ENCODE results near the gene DBP.

- TF ChIP-seq YY1 (IDR thresholded peaks at IDR 0.05; ENCODE audit: insufficient read depth, insufficient read length) (no peak), SUZ12 (IDR thresholded peaks at IDR 0.05; ENCODE audit: extremely low read depth, insufficient read depth, insufficient read length) (no peak), ZNF274 (IDR thresholded peaks at IDR 0.05; ENCODE audit: low read depth, low read length) (no peak)
These were observed 1.8 kb downstream of the DBP start for GRCh38 chr19:48635263-48635965.

Measured in NT2/D1 (cell line).